NCI-H226 (cell line): ENCODE results near the gene FOXP3.

ENCODE experiments used
- DNase-seq: peaks from one replicate; pipeline ENCODE4 v3.0.0-alpha.2; 2015

The FOXP3 gene

GRCh38 chrX:49273181-49273727 is 8.7 kb upstream of the FOXP3 start:
- no peak for DNase-seq

- no peak for DNase-seq
These were observed 7.9 kb upstream of the FOXP3 start for GRCh38 chrX:49272421-49272820.

- no peak for DNase-seq
These were observed 6.8 kb upstream of the FOXP3 start for GRCh38 chrX:49271341-49271740.

- no peak for DNase-seq
These were observed 5.9 kb upstream of the FOXP3 start for GRCh38 chrX:49270249-49270921.

- no peak for DNase-seq
These were observed 5.3 kb upstream of the FOXP3 start, which contains the start of gene PPP1R3F for GRCh38 chrX:49269767-49270248. Gene PPP1R3F (plus strand): TSS chrX:49269793. CDS start chrX:49269870, 77 bp downstream.

- DNase-seq, result peak; percentile 94
These were observed 4.7 kb upstream of the FOXP3 start for GRCh38 chrX:49269010-49269766.

GRCh38 chrX:49268702-49269009 is 4.1 kb upstream of the FOXP3 start:
- DNase-seq, result no peak

- DNase-seq, result no peak
These were observed 2.3 kb upstream of the FOXP3 start for GRCh38 chrX:49266523-49267445.

- no peak for DNase-seq
These were observed 879 bp downstream of the FOXP3 start for GRCh38 chrX:49263631-49264030.

GRCh38 chrX:49262603-49263002 is 1.9 kb downstream of the FOXP3 start:
- DNase-seq, result no peak

GRCh38 chrX:49260221-49260985 is 4.1 kb downstream of the FOXP3 start:
- DNase-seq, result no peak

GRCh38 chrX:49258749-49259124 is 5.8 kb downstream of the FOXP3 start:
- DNase-seq, result no peak

GRCh38 chrX:49257846-49258748 is 6.4 kb downstream of the FOXP3 start:
- no peak for DNase-seq

- DNase-seq, result no peak
These were observed 7.3 kb downstream of the FOXP3 start for GRCh38 chrX:49257074-49257790.

GRCh38 chrX:49256268-49256995 is 8.1 kb downstream of the FOXP3 start:
- DNase-seq, result no peak

- no peak for DNase-seq
These were observed 9.9 kb downstream of the FOXP3 start for GRCh38 chrX:49254639-49255038.

GRCh38 chrX:49251325-49251724 is 13.2 kb downstream of the FOXP3 start:
- DNase-seq, result no peak

- DNase-seq, result no peak
These were observed 13.9 kb downstream of the FOXP3 start for GRCh38 chrX:49250578-49250977.

GRCh38 chrX:49250066-49250465 is 14.4 kb downstream of the FOXP3 start:
- no peak for DNase-seq

GRCh38 chrX:49249616-49250015 is 14.9 kb downstream of the FOXP3 start:
- DNase-seq, result no peak
